ENCODE data around the gene RAPGEF5.

The RAPGEF5 gene

DNA sequence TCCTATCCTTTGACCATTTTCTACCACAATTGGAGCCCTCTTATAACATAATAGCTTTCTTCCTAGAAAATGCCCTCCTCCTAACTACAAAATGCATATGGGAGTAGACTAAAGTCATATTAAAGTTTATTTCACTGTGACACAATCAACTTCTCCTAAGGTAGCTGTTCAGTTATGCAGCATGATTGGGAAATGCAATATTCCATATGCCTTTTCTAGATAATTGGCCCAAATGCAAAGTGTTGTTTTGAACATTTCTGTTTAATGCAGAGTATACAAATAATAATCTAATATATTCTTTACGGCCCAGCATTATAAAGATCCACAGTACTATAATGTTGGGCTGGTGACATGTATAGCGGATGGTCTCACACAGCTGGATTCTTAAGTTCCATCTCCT lies 205.1 kb downstream of the RAPGEF5 start:
- DNase-seq (ENCODE audit: low spot score), result no peak

DNA sequence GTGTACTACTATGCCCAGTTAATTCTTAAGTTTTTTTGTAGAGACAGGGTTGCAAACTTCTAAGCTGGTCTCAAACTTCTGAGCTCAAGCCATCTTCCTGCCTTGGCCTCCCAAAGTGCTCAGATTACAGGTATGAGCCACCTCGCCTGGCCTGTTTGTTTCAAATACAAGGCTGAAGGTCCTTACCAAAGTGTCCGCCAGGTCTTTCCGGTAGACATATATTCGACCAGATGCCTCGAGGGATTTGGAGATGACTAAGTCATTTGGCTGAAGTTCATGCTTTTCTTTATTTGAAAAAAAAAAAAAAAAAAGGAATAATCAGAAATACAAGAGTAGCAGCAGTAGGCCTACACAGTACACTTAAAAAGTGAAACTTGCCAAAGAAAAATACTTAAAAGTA lies 206.7 kb downstream of the RAPGEF5 start:
- no peak for DNase-seq (ENCODE audit: low spot score)

DNA sequence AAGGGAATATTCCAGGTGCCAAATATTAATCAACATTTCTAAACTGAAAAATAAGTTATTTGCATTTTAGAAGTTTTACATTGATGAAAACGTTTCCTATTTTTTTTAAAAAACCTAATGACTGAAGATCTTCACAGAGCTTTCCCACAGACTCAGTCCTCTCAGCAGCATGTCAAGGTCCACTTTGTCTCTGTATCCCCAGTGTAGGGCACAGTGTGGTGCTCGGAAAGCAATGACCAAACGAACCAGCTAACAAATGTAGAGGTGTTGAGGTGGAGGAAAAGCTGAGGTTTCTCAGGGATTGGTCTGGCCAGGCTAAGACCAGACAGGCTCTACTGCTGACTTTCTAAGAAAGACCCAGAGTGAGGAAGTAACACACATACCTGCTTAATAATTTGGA lies 209.1 kb downstream of the RAPGEF5 start:
- no peak for DNase-seq (ENCODE audit: low spot score)

- DNase-seq (ENCODE audit: low spot score), result no peak
These were observed 209.9 kb downstream of the RAPGEF5 start for GRCh38 chr7:22146961-22147512.

GRCh38 chr7:22144950-22145349 lies 212.0 kb downstream of the RAPGEF5 start:
- DNase-seq (ENCODE audit: low spot score), result no peak

DNA sequence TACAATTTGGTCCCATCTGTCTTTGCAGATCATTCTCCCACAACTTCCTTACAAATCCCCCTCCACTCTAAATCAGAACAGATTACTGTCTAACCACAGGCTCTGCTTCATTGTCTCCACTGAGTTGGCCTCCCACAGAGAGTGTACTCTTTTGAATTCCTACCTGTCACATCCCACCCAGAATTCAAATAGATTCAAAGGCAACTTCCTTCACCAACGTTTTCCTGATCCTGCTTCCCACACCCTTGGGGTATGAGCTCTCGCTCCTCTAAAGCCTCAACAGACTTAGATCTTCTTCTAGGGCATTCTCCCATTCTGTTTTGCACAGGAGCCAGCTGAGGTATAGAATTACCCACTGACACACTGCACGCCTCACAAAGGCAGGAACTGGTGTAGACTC lies 213.5 kb downstream of the RAPGEF5 start:
- DNase-seq (ENCODE audit: low spot score), result no peak

DNA sequence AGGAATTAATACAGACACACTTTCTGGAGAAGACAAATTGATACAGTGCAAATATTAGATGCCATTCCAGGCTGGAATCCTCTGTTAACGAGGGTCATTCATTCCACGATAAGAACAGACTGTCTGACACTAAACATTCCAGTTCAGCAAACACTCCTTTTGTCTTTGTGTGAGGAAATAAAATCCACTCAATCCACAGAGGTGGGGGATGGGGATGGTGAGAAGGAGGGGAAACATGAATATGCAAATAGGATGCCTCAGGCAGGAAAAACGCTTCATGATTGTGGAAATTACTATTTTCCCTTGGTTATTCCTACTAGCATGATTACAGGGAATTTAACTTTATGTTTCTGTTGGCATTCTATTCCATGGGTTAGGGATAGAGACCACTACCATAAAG lies 214.4 kb downstream of the RAPGEF5 start:
- no peak for DNase-seq (ENCODE audit: low spot score)

- no peak for DNase-seq (ENCODE audit: low spot score)
These were observed 215.6 kb downstream of the RAPGEF5 start for GRCh38 chr7:22141355-22141754.

DNA sequence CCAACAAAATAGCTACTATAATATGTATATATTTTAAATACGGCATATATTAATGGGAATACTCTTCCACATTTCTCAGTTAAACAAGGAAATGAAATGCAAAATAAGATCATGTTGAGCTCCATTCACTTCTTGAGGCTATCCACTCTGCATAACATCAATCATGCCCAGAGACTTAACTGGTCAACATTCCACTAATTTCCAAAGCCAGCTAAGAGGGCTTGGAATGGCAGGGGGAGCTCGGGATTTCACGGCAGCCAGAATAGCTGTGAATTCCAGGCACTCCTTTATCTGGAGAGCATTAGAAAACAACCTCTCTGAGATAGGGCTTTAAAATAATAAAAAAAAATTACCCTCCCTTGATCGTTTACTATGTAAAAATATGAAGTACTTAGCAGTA lies 216.4 kb downstream of the RAPGEF5 start:
- no peak for DNase-seq (ENCODE audit: low spot score)

DNA sequence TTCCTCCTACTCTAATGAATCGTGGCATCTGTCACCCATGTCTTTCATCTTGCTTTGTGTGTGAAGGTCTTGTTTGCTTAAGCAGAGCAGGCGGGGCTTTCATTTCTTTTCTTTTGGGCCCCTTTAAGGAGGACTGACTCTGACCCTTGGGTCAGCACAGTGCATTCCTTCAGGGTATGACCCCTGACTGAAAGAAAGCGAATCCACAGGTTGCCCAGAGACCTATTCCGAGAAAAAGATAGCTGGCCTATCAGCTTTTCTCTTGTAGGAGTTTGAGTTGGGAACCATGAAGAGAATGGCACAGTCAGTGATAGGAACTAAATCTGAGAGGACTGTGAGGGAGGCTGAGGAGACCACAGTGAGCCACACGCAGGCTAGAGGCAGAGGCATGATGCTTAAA lies 218.1 kb downstream of the RAPGEF5 start:
- DNase-seq (ENCODE audit: low spot score), result no peak

GRCh38 chr7:22138106-22138505 lies 218.8 kb downstream of the RAPGEF5 start:
- no peak for DNase-seq (ENCODE audit: low spot score)

GRCh38 chr7:22137466-22137865 lies 219.5 kb downstream of the RAPGEF5 start:
- no peak for DNase-seq (ENCODE audit: low spot score)

DNA sequence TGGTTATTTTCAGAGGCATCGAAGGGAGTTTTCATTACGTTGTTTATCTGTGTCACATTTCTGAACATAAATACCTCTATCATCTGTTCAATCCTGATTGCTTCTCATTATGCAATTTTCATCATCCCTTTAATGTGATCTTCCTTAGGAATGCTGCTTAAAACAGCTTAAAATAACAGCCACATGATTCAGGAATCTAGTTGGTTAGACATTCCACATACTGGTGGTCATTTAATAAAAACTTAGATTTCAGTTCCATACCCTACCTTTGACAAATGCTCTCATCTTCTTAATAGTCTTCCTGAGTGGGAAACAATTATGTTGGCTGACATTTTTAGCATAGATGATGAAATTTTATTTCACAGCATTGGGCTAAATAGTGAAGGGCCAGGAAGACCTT lies 219.9 kb downstream of the RAPGEF5 start:
- DNase-seq (ENCODE audit: low spot score), result no peak

- no peak for DNase-seq (ENCODE audit: low spot score)
These were observed 227.0 kb downstream of the RAPGEF5 start for GRCh38 chr7:22129819-22130580.

GRCh38 chr7:22129166-22129565 lies 227.8 kb downstream of the RAPGEF5 start:
- DNase-seq (ENCODE audit: low spot score), result no peak

DNA sequence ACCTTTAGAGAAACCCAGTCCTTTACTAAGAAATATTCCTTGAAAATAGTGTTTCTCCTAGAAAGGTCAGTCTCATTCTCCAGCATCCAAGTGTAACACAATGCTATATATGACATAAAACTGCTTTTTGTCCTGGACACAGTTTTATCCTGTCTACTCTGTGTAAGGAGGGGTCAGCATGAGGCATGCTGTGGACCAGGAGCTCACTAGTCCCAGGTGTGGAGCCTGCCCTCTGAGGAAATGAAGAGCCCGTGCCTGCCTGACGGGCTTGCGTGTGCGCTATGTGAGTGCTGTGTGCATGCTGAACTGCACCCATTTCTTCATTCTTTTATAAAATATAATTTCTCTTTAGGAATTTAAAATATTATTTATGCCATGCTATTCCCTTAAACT lies 228.4 kb downstream of the RAPGEF5 start:
- no peak for DNase-seq (ENCODE audit: low spot score)

GRCh38 chr7:22127835-22128527 lies 229.0 kb downstream of the RAPGEF5 start:
- DNase-seq (ENCODE audit: low spot score), result no peak

DNA sequence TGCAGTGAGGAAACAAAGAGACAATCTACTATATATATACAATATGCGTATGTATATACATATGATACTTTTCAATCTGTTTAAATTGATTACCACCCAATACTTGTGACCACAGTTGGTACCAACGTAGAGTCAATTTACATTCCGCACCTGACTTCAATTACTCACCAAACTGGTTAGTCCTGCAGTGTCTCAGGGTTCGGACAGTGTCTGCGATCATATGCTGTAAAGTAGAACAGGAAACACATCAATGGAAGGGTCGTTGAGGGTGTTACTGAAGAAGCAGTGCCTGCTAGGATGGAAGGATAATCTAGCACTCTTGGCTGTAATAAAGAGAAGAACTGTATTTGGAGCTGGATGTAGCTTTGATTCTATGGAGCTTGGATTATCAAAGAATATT lies 231.5 kb downstream of the RAPGEF5 start:
- no peak for DNase-seq (ENCODE audit: low spot score)

DNA sequence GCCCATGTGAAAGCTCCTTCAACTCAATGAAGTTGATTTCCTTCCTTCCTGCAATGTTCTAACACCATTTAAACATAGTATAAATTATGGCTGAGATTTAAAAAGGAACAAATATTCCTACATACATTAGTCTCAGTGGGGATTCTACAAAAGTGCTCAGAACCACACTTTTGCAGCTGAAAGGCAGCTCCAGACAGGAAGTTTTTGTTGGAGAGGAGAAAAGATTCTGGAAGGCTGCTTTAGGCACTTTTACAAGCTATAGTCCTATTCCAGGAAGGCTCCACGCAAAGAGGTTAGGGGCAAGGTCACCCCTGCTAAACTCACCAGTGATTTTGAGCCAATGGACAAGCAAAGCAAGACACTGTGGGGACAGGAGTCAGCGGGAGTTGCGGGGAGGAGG lies 232.0 kb downstream of the RAPGEF5 start:
- no peak for DNase-seq (ENCODE audit: low spot score)

GRCh38 chr7:22123139-22123538 lies 233.8 kb downstream of the RAPGEF5 start:
- DNase-seq (ENCODE audit: low spot score), result no peak

DNA sequence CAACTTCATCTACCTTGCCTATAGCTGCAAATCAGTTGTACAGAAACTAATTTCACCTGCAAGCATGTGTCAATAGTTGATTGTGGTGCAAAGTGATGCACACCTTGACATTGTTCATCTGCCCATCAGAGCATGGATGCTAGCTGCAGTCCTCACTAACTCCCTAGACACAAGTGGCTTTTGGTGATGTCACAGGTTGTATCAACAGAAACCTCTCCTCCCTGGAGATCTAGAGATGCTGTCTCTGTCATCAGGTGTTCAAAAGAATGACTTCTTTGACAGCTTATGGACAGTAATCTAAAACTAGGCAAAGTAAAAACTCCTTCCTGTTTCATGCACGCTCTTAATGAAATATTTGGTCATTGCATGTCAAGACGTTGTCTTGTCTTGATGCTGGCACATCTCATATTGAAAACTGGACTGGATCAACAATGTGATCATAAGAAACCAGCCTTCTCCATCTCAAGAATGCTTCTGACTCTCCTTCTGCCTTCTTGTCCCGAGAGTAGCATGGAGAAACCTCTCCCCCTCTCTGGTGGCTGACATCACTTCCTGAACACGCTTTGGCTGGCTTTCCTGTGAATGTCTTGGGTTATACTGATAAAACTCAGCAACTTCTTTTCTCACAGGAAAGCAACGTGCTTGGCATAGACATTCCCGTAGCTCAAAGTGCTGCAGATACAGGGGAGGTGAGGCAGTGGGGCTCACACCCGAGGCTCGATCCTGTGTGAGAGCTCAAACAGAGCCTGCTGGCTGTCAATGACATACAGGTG lies 235.1 kb downstream of the RAPGEF5 start:
- no peak for DNase-seq (ENCODE audit: low spot score)

DNA sequence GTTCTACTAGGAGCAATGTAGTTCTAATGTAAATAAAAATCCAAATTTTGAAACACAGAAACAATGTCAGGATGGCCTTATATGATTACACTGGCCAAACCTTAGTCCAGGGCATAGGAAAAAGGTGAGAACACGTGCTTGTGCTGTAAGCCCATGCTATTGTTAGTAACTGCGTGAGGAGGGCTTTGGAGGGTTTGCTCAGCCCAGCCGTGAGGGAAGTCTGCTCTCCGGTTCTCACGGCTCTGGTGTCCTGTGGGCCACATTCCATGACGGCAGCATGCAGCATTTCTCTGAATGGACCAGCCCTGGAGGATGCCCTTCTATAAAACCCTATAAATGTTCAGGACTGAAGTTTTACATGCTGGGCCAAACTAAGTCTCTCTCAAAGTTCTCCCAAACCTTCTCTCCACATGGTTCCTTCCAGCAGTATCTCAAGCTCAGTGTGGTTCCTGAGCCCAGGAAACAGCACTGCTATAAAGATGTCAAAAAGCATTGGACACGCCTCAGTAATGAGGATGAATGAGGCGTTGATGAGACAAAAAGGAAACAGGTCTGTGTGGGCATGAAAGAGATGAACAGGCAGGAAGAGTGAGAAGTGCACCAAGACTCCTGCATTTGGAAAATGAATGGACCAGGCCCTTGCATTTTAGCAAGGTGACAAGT lies 236.4 kb downstream of the RAPGEF5 start:
- no peak for DNase-seq (ENCODE audit: low spot score)
